EH (cell line): ENCODE data around the gene OR51D1.

Source experiments
- DNase-seq: peaks from one replicate; pipeline ENCODE4 v3.0.0-alpha.2; 2015; ENCODE audit warnings: low read depth

The OR51D1 gene

GRCh38 chr11:4645974-4646373 lies 8.7 kb downstream of the OR51D1 start:
- no peak for DNase-seq

GRCh38 chr11:4647766-4648165 lies 10.5 kb downstream of the OR51D1 start:
- DNase-seq, result no peak

GRCh38 chr11:4654635-4655369 lies 17.5 kb downstream of the OR51D1 start:
- no peak for DNase-seq

- no peak for DNase-seq
Measured at GRCh38 chr11:4658629-4659445, 21.6 kb downstream of the OR51D1 start.

- DNase-seq, result no peak
Measured at GRCh38 chr11:4662876-4663275, 25.6 kb downstream of the OR51D1 start.

GRCh38 chr11:4664183-4664582 lies 26.9 kb downstream of the OR51D1 start:
- DNase-seq, result no peak

- DNase-seq, result no peak
Measured at GRCh38 chr11:4664786-4665185, 27.5 kb downstream of the OR51D1 start.

GRCh38 chr11:4665424-4665823 lies 28.1 kb downstream of the OR51D1 start:
- DNase-seq, result no peak

GRCh38 chr11:4671741-4672140 lies 34.5 kb downstream of the OR51D1 start:
- no peak for DNase-seq

GRCh38 chr11:4672470-4672869 lies 35.2 kb downstream of the OR51D1 start:
- peak; percentile 27 for DNase-seq

GRCh38 chr11:4673781-4674180 lies 36.5 kb downstream of the OR51D1 start:
- DNase-seq, result no peak

- DNase-seq, result no peak
Measured at GRCh38 chr11:4677948-4678347, 40.7 kb downstream of the OR51D1 start.

- DNase-seq, result no peak
Measured at GRCh38 chr11:4680341-4680740, 43.1 kb downstream of the OR51D1 start.

GRCh38 chr11:4682623-4683419 lies 45.5 kb downstream of the OR51D1 start:
- peak; percentile 33 for DNase-seq

GRCh38 chr11:4684631-4685285 lies 47.5 kb downstream of the OR51D1 start:
- DNase-seq, result no peak
